HEK293 (cell line): ENCODE measurements around the gene ANK2.

Source experiments
- CTCF ChIA-PET: fragments of 350-600 bp; formaldehyde crosslinking; extraction: SDS; loops from one replicate; lab custom pipeline; 2021; ENCODE audit warnings: antibody characterized with exemption; lab: Yijun Ruan, JAX
- POLR2A ChIA-PET: fragments of 300-600 bp; formaldehyde crosslinking; extraction: SDS; loops from one replicate; lab custom pipeline; 2020; ENCODE audit warnings: antibody characterized with exemption, inconsistent platforms; lab: Yijun Ruan, JAX
- H3K27ac ChIP-seq: fragments of 200-500 bp; sonication (Bioruptor generic); 2 replicates; pipeline ENCODE4 v1.5.1; 2014; ENCODE audit warnings: low read depth, low read length, control low read depth, inconsistent platforms; ENCODE audit errors: extremely low read depth
- H3K36me3 ChIP-seq, 2 experiments: fragments of 200-500 bp in 1 of 2; sonication (Bioruptor generic) in 1 of 2; 1 replicate in 1 of 2; 2 replicates in 1 of 2; pipeline ENCODE4 v1.5.1; 2014 to 2017; ENCODE audit warnings: inconsistent platforms in 2 of 2, low read length in 2 of 2; ENCODE audit not compliant: control insufficient read depth in 2 of 2, insufficient read depth in 1 of 2
- H3K4me1 ChIP-seq: fragments of 200-500 bp; sonication (Bioruptor generic); 2 replicates; pipeline ENCODE4 v1.5.1; 2014; ENCODE audit warnings: mild to moderate bottlenecking, low read length, inconsistent platforms; ENCODE audit not compliant: control insufficient read depth, insufficient read depth
- H3K4me3 ChIP-seq: 2 replicates; pipeline ENCODE4 v1.5.1; 2011; ENCODE audit warnings: low read depth, mild to moderate bottlenecking, control low read depth, low read length, moderate library complexity
- H3K9me3 ChIP-seq: fragments of 200-500 bp; sonication (Bioruptor generic); 2 replicates; pipeline ENCODE4 v1.5.1; 2014; ENCODE audit warnings: low read depth, low read length, inconsistent platforms; ENCODE audit not compliant: control insufficient read depth, insufficient read depth
- IKZF3 ChIP-seq: fragments of 450-650 bp; IDR thresholded peaks from 2 replicates; pipeline ENCODE4 v1.5.0; 2018; ENCODE audit warnings: missing biosample characterization, mild to moderate bottlenecking, missing genetic modification characterization, moderate library complexity
- MZF1 ChIP-seq: fragments of 450-650 bp; formaldehyde crosslinking; IDR thresholded peaks from 2 replicates; pipeline ENCODE4 v1.5.1; 2017; ENCODE audit warnings: missing biosample characterization, missing genetic modification characterization, borderline replicate concordance
- REPIN1 ChIP-seq: fragments of 450-650 bp; formaldehyde crosslinking; IDR thresholded peaks from 2 replicates; pipeline ENCODE4 v1.5.1; 2017; ENCODE audit warnings: missing biosample characterization, missing genetic modification characterization, low read depth
- TCF7L2 ChIP-seq: IDR thresholded peaks from 2 replicates; pipeline ENCODE4 v1.6.1; 2011; ENCODE audit warnings: low read depth, mild to moderate bottlenecking, inconsistent platforms, low read length, moderate library complexity, borderline replicate concordance
- ZBTB48 ChIP-seq: fragments of 450-650 bp; formaldehyde crosslinking; IDR thresholded peaks from 2 replicates; pipeline ENCODE4 v1.5.1; 2016; ENCODE audit warnings: missing biosample characterization, missing genetic modification characterization
- ZNF112 ChIP-seq: fragments of 450-650 bp; formaldehyde crosslinking; IDR thresholded peaks from 2 replicates; pipeline ENCODE4 v1.5.0; 2017; ENCODE audit warnings: missing biosample characterization, missing genetic modification characterization
- ZNF121 ChIP-seq: fragments of 450-650 bp; formaldehyde crosslinking; IDR thresholded peaks from 2 replicates; pipeline ENCODE4 v1.5.1; 2016; ENCODE audit warnings: missing biosample characterization, missing genetic modification characterization
- ZNF132 ChIP-seq: fragments of 450-650 bp; formaldehyde crosslinking; IDR thresholded peaks from 2 replicates; pipeline ENCODE4 v1.5.1; 2017; ENCODE audit warnings: missing biosample characterization, missing genetic modification characterization, borderline replicate concordance
- ZNF157 ChIP-seq: fragments of 450-650 bp; formaldehyde crosslinking; IDR thresholded peaks from 2 replicates; pipeline ENCODE4 v1.5.1; 2016; ENCODE audit warnings: missing biosample characterization, missing genetic modification characterization
- ZNF239 ChIP-seq: fragments of 450-650 bp; formaldehyde crosslinking; IDR thresholded peaks from 2 replicates; pipeline ENCODE4 v1.5.1; 2016; ENCODE audit warnings: missing biosample characterization, missing genetic modification characterization
- ZNF24 ChIP-seq: fragments of 450-650 bp; formaldehyde crosslinking; IDR thresholded peaks from 2 replicates; pipeline ENCODE4 v1.5.1; 2016; ENCODE audit warnings: missing biosample characterization, missing genetic modification characterization
- ZNF26 ChIP-seq: fragments of 450-650 bp; formaldehyde crosslinking; IDR thresholded peaks from 2 replicates; pipeline ENCODE4 v1.5.1; 2016; ENCODE audit warnings: missing biosample characterization, missing genetic modification characterization
- ZNF37A ChIP-seq: fragments of 450-650 bp; IDR thresholded peaks from 2 replicates; pipeline ENCODE4 v1.5.1; 2018; ENCODE audit warnings: missing biosample characterization, missing genetic modification characterization
- TF ChIP-seq, protein P1 (sequence below): fragments of 450-650 bp; formaldehyde crosslinking; IDR thresholded peaks from 2 replicates; pipeline ENCODE4 v1.5.1; 2017; ENCODE audit warnings: missing biosample characterization, missing genetic modification characterization
- TF ChIP-seq, protein P2 (sequence below): fragments of 450-650 bp; formaldehyde crosslinking; IDR thresholded peaks from 2 replicates; pipeline ENCODE4 v1.5.1; 2017; ENCODE audit warnings: missing biosample characterization, missing genetic modification characterization
- TF ChIP-seq, protein P3 (sequence below): fragments of 450-650 bp; formaldehyde crosslinking; IDR thresholded peaks from 2 replicates; pipeline ENCODE4 v1.5.1; 2016; ENCODE audit warnings: missing biosample characterization, missing genetic modification characterization

The ANK2 gene

DNA sequence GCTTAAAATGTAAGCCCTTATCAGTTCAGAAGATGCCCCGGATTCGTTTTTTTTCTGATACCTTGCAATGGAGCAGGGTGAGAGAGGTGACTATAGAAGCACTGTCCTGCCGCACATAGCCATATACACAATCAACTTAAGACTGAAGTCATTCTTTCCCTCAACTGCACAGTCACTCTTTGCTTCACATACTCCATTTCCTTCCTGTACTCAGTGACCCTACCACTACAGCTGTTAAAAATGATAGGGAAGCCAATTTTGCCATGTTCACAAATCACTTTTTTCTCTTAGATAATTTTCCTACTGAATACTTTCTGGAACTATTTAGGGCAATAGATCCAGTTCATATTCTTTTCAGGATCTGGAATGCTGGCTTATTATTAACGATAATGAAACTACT lies 300.0 kb downstream of the ANK2 start:
- TF ChIP-seq ZNF112 (tag by site-specific recombination), result no peak
- TF ChIP-seq, all 188 proteins: peak for 0
- CTCF ChIA-PET, result interaction anchor here (0.7 kb wide), 1 partner anchor 14 kb away, joined by 3 read pairs; no protein-coding TSS in a partner anchor
- Histone ChIP-seq H3K36me3 (no peaks in the 10 kb centered on the region), H3K9me3 (no peaks in the 10 kb centered on the region), H3K27ac (no peak overlapping the region), H3K4me3 (no peak overlapping the region), H3K4me1 (0 out of 2 replicates have a peak, but pooled peaks cover 2% of the 10 kb centered on the region)
- POLR2A ChIA-PET, result no interaction called here

- ChIA-PET CTCF (no interaction called here), POLR2A (no interaction called here)
- no peaks in the 10 kb centered on the region for H3K36me3 ChIP-seq
- 0 out of 2 replicates have a peak, but pooled peaks cover 2% of the 10 kb centered on the region for H3K4me1 ChIP-seq
- H3K4me3 ChIP-seq, result no peak overlapping the region
- no peak overlapping the region for H3K27ac ChIP-seq
- H3K9me3 ChIP-seq, result no peaks in the 10 kb centered on the region
- TF ChIP-seq, protein P1, sequence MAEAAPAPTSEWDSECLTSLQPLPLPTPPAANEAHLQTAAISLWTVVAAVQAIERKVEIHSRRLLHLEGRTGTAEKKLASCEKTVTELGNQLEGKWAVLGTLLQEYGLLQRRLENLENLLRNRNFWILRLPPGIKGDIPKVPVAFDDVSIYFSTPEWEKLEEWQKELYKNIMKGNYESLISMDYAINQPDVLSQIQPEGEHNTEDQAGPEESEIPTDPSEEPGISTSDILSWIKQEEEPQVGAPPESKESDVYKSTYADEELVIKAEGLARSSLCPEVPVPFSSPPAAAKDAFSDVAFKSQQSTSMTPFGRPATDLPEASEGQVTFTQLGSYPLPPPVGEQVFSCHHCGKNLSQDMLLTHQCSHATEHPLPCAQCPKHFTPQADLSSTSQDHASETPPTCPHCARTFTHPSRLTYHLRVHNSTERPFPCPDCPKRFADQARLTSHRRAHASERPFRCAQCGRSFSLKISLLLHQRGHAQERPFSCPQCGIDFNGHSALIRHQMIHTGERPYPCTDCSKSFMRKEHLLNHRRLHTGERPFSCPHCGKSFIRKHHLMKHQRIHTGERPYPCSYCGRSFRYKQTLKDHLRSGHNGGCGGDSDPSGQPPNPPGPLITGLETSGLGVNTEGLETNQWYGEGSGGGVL (tag by site-specific recombination), result no peak
- TF ChIP-seq ZNF239 (no peak), IKZF3 (tag by site-specific recombination) (no peak), MZF1 (no peak), REPIN1 (tag by site-specific recombination) (no peak), ZNF157 (tag by site-specific recombination) (no peak), ZNF37A (no peak), ZNF24 (tag by site-specific recombination) (no peak), ZNF26 (tag by site-specific recombination) (no peak)
- TF ChIP-seq, protein P2, sequence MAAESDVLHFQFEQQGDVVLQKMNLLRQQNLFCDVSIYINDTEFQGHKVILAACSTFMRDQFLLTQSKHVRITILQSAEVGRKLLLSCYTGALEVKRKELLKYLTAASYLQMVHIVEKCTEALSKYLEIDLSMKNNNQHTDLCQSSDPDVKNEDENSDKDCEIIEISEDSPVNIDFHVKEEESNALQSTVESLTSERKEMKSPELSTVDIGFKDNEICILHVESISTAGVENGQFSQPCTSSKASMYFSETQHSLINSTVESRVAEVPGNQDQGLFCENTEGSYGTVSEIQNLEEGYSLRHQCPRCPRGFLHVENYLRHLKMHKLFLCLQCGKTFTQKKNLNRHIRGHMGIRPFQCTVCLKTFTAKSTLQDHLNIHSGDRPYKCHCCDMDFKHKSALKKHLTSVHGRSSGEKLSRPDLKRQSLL (tag by site-specific recombination), result no peak
- TF ChIP-seq, protein P3, sequence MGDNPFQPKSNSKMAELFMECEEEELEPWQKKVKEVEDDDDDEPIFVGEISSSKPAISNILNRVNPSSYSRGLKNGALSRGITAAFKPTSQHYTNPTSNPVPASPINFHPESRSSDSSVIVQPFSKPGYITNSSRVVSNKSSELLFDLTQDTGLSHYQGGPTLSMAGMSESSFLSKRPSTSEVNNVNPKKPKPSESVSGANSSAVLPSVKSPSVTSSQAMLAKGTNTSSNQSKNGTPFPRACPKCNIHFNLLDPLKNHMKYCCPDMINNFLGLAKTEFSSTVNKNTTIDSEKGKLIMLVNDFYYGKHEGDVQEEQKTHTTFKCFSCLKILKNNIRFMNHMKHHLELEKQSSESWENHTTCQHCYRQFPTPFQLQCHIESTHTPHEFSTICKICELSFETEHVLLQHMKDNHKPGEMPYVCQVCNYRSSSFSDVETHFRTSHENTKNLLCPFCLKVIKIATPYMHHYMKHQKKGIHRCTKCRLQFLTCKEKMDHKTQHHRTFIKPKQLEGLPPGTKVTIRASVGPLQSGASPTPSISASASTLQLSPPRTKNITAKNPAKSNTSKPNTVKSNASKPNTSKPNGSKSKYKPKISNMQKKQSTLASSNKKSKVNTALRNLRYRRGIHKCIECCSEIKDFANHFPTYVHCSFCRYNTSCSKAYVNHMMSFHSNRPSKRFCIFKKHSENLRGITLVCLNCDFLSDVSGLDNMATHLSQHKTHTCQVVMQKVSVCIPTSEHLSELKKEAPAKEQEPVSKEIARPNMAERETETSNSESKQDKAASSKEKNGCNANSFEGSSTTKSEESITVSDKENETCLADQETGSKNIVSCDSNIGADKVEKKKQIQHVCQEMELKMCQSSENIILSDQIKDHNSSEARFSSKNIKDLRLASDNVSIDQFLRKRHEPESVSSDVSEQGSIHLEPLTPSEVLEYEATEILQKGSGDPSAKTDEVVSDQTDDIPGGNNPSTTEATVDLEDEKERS, result no peak
Measured at GRCh38 chr4:113350576-113350975, 301.1 kb downstream of the ANK2 start.

DNA sequence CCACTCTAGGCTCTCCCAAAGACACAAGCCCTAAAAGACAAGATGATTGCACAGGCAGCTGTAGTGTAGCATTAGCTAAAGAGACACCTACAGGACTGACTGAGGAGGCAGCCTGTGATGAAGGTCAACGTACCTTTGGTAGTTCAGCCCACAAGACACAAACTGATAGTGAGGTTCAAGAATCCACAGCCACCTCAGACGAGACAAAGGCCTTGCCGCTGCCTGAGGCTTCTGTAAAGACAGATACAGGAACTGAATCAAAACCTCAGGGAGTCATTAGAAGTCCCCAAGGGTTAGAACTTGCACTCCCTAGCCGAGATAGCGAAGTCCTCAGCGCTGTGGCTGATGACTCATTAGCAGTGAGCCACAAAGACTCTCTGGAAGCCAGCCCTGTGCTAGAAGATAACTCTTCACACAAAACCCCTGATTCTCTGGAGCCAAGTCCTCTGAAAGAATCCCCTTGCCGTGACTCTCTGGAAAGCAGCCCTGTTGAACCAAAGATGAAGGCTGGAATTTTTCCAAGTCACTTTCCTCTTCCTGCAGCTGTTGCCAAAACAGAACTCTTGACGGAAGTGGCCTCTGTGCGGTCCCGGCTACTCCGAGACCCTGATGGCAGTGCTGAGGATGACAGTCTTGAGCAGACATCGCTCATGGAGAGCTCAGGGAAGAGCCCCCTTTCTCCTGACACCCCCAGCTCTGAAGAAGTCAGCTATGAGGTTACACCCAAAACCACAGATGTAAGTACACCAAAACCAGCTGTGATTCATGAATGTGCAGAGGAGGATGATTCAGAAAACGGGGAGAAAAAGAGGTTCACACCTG lies 306.3 kb downstream of the ANK2 start:
- Histone ChIP-seq H3K9me3 (no peaks in the 10 kb centered on the region), H3K4me3 (no peak overlapping the region), H3K36me3 (no peaks in the 10 kb centered on the region), H3K27ac (peak overlapping the region; percentile 24; the same call in 1 of the 2 replicates), H3K4me1 (no peaks in the 10 kb centered on the region)
- TF ChIP-seq ZNF132 (tag by site-specific recombination), result no peak
- no peak for TF ChIP-seq ZNF121 (tag by site-specific recombination)
- TF ChIP-seq ZBTB48 (tag by site-specific recombination), result 0 out of 2 replicates have a peak, but pooled peaks have one; percentile 27
- no peak for TF ChIP-seq TCF7L2
- ChIA-PET POLR2A (no interaction called here), CTCF (interaction anchor here (0.5 to 1.0 kb wide), 4 partner anchors 12 to 333 kb away, joined by 3 to 5 read pairs (median 3); no protein-coding TSS in a partner anchor)
